ENCODE data around the gene PIK3C2A.

PIK3C2A gene

DNA sequence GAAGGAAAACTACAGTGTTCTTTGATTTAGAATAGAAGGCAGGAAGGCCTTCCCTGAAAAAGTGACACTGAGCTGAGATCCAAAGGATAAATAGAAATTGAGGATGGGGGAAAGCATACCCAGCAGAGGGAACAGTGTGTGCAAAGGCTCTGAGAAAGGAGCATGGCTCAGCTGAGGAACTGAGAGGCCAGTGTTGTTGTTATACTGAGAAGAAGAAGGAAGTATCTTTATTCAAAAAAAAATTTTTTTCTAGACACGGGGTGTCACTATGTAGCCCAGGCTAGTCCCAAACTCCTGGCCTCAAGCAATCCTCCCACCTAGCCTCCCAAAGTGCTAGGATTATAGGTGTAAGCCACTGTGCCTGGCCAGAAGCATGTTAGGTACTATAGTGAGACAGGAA, 3.5 kb upstream of the PIK3C2A start:
- Histone ChIP-seq H3K27me3 (ENCODE audit: insufficient read depth, low read length) (no peaks in the 10 kb centered on the region), H3K4me3 (ENCODE audit: low read length) (no peak overlapping the region), H3K9ac (ENCODE audit: low read depth, low read length) (no peak overlapping the region), H3K9me3 (ENCODE audit: insufficient read depth, low read depth, low read length) (peaks cover 9% of the 10 kb centered on the region; the same call in 1 of the 2 replicates), H3K27ac (ENCODE audit: low read depth, low read length) (no peak overlapping the region), H3K36me3 (ENCODE audit: insufficient read depth, low read length) (peaks cover 11% of the 10 kb centered on the region; the same call in 1 of the 2 replicates), H3K4me1 (ENCODE audit: insufficient read depth, low read length) (peaks cover 11% of the 10 kb centered on the region; the same call in 1 of the 2 replicates)
- WGBS = 100% methylated on average over 1 of the region's 1 CpG

- H3K27ac ChIP-seq (ENCODE audit: low read depth, low read length) = no peak overlapping the region
- WGBS = 93% methylated on average over 1 of the region's 1 CpG
- H3K4me1 ChIP-seq (ENCODE audit: insufficient read depth, low read length) = peaks cover 13% of the 10 kb centered on the region; the same call in 1 of the 2 replicates
- H3K9ac ChIP-seq (ENCODE audit: low read depth, low read length) = peak overlapping the region; percentile 14; the same call in 1 of the 2 replicates
- peaks cover 16% of the 10 kb centered on the region for H3K36me3 ChIP-seq (ENCODE audit: insufficient read depth, low read length)
- no peaks in the 10 kb centered on the region for H3K27me3 ChIP-seq (ENCODE audit: insufficient read depth, low read length)
- peak overlapping the region; percentile 95 for H3K4me3 ChIP-seq (ENCODE audit: low read length)
- H3K9me3 ChIP-seq (ENCODE audit: insufficient read depth, low read depth, low read length) = peaks cover 9% of the 10 kb centered on the region; the same call in 1 of the 2 replicates
Observed at GRCh38 chr11:17209939-17210245, 2.1 kb upstream of the PIK3C2A start.

DNA sequence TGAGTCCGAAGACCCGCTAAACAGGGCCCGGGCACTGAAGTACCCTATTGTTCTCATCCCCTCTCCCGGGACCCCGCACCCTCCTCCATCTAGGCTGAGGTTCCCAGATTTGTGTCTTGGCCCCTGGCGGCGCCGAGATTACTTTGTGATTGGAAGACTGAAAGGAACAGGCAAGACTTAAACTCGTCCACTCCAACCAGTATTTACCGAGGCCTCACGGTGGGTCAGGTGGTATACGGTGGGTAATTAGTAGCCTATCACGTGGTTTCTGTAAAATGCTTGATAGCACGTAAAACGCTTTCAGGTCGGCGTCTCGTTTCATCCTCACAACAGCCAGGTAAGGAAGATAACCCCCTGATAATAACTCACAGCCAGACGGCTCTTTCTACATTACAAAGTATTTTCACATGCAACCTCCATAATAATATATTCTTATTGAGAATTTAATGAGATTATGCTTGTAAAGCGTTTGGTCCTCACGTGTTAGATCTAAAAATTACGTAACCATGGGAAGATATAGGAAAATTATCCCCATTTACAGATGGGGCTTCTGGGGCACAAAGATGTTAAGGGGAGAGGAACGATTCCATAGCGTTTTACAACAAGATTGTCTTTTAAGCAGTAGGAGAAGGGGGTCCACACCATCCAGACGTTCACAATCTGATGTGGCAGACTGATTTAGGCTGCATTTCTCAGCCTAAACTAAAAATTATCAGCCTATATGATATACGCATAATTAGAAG, 642 bp upstream of the PIK3C2A start:
- no peaks in the 10 kb centered on the region for H3K9me3 ChIP-seq (ENCODE audit: insufficient read depth, low read depth, low read length)
- peak overlapping the region; percentile 95 for H3K4me3 ChIP-seq (ENCODE audit: low read length)
- peak overlapping the region; percentile 95 for H3K27ac ChIP-seq (ENCODE audit: low read depth, low read length)
- H3K27me3 ChIP-seq (ENCODE audit: insufficient read depth, low read length) = no peaks in the 10 kb centered on the region
- H3K4me1 ChIP-seq (ENCODE audit: insufficient read depth, low read length) = peaks cover 13% of the 10 kb centered on the region; the same call in 1 of the 2 replicates
- peak overlapping the region; percentile 91 for H3K9ac ChIP-seq (ENCODE audit: low read depth, low read length)
- peaks cover 16% of the 10 kb centered on the region for H3K36me3 ChIP-seq (ENCODE audit: insufficient read depth, low read length)
- 6% methylated on average over 20 of the region's 26 CpGs for WGBS

DNA sequence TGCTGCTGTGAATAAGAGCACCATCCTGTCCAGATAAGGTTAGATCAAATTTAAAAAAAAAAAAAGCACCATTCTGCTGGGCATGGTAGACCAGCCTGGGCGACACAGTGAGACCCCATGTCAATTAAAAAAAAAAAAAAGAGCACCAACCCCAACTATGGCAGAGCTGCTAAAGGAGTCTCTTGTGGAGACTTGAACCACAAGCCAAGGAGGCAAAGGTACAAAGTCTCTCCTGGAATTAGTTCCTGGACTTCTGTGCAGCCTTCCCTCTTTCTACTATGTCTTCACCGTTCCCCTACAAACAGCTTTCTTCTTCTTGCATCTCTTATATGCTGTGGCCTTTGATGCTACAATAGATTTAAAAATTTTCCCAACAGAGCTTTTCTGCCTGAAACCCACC, 1.3 kb downstream of the PIK3C2A start:
- no peaks in the 10 kb centered on the region for H3K9me3 ChIP-seq (ENCODE audit: insufficient read depth, low read depth, low read length)
- H3K27me3 ChIP-seq (ENCODE audit: insufficient read depth, low read length) = no peaks in the 10 kb centered on the region
- peaks cover 29% of the 10 kb centered on the region for H3K36me3 ChIP-seq (ENCODE audit: insufficient read depth, low read length)
- 82% methylated on average over 2 of the region's 2 CpGs for WGBS
- H3K27ac ChIP-seq (ENCODE audit: low read depth, low read length) = no peak overlapping the region
- H3K9ac ChIP-seq (ENCODE audit: low read depth, low read length) = peak overlapping the region; percentile 91; the same call in 1 of the 2 replicates
- peaks cover 13% of the 10 kb centered on the region; the same call in 1 of the 2 replicates for H3K4me1 ChIP-seq (ENCODE audit: insufficient read depth, low read length)
- peak overlapping the region; percentile 95 for H3K4me3 ChIP-seq (ENCODE audit: low read length)

- H3K9ac ChIP-seq (ENCODE audit: low read depth, low read length) = no peak overlapping the region
- no peaks in the 10 kb centered on the region for H3K27me3 ChIP-seq (ENCODE audit: insufficient read depth, low read length)
- no peaks in the 10 kb centered on the region for H3K4me1 ChIP-seq (ENCODE audit: insufficient read depth, low read length)
- no peak overlapping the region for H3K27ac ChIP-seq (ENCODE audit: low read depth, low read length)
- peaks cover 23% of the 10 kb centered on the region for H3K36me3 ChIP-seq (ENCODE audit: insufficient read depth, low read length)
- H3K4me3 ChIP-seq (ENCODE audit: low read length) = no peak overlapping the region
- H3K9me3 ChIP-seq (ENCODE audit: insufficient read depth, low read depth, low read length) = no peaks in the 10 kb centered on the region
Observed at GRCh38 chr11:17197431-17197898, 10.3 kb downstream of the PIK3C2A start.

DNA sequence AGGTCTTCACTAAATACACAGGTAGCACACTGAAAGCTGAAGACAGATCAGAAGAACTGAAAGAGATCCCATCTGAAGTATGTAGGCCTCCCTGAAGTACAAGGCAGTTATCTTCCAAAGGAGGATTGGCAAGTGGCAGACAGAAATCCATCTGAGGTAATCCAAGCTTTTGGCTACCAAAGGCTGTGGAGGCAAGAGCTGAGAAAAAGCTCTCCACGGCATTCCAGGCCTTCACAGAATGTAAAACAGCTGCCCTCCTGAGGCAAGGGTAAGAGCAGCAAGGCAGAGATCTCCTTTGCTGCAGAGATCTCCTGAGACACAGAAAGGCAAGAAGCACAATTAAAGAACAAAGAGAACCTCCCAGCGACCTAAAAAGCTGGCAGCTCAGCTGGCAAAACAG, 19.1 kb downstream of the PIK3C2A start:
- no peak overlapping the region; the same call in 1 of the 2 replicates for H3K27ac ChIP-seq (ENCODE audit: low read depth, low read length)
- peaks cover 7% of the 10 kb centered on the region; the same call in 1 of the 2 replicates for H3K4me1 ChIP-seq (ENCODE audit: insufficient read depth, low read length)
- H3K9me3 ChIP-seq (ENCODE audit: insufficient read depth, low read depth, low read length) = no peaks in the 10 kb centered on the region
- H3K4me3 ChIP-seq (ENCODE audit: low read length) = no peak overlapping the region
- WGBS = 79% methylated on average over 2 of the region's 2 CpGs
- no peak overlapping the region for H3K9ac ChIP-seq (ENCODE audit: low read depth, low read length)
- H3K36me3 ChIP-seq (ENCODE audit: insufficient read depth, low read length) = peaks cover 29% of the 10 kb centered on the region
- no peaks in the 10 kb centered on the region for H3K27me3 ChIP-seq (ENCODE audit: insufficient read depth, low read length)

GRCh38 chr11:17186932-17187692, 20.7 kb downstream of the PIK3C2A start:
- Histone ChIP-seq H3K9me3 (ENCODE audit: insufficient read depth, low read depth, low read length) (no peaks in the 10 kb centered on the region), H3K4me3 (ENCODE audit: low read length) (no peak overlapping the region), H3K36me3 (ENCODE audit: insufficient read depth, low read length) (peaks cover 23% of the 10 kb centered on the region; the same call in 1 of the 2 replicates), H3K27ac (ENCODE audit: low read depth, low read length) (no peak overlapping the region), H3K27me3 (ENCODE audit: insufficient read depth, low read length) (no peaks in the 10 kb centered on the region), H3K4me1 (ENCODE audit: insufficient read depth, low read length) (peaks cover 7% of the 10 kb centered on the region; the same call in 1 of the 2 replicates), H3K9ac (ENCODE audit: low read depth, low read length) (no peak overlapping the region)
- WGBS = 94% methylated on average over 3 of the region's 3 CpGs

DNA sequence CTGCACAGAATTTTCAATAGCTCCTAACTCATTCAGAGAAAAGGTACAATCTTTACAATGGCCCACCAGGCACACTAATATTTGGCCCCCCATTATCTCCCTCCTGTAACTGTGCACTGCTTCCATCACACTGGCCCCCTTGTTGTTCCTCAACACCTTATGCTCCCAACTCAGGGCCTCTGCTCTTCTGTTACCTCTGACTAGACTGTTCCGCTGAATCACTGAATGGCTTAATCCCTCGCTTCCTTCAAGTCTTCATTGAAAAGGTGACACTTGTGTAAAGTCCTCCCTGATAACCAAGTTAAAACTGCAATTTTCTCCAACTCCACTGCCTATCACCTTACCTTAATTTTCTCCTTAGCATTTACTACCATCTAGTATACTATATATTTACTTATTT, 21.8 kb downstream of the PIK3C2A start:
- Histone ChIP-seq H3K9ac (ENCODE audit: low read depth, low read length) (no peak overlapping the region), H3K27me3 (ENCODE audit: insufficient read depth, low read length) (no peaks in the 10 kb centered on the region), H3K27ac (ENCODE audit: low read depth, low read length) (no peak overlapping the region), H3K4me1 (ENCODE audit: insufficient read depth, low read length) (peaks cover 7% of the 10 kb centered on the region; the same call in 1 of the 2 replicates), H3K36me3 (ENCODE audit: insufficient read depth, low read length) (peaks cover 13% of the 10 kb centered on the region; the same call in 1 of the 2 replicates), H3K4me3 (ENCODE audit: low read length) (no peak overlapping the region), H3K9me3 (ENCODE audit: insufficient read depth, low read depth, low read length) (no peaks in the 10 kb centered on the region)
- 94% methylated on average over 2 of the region's 2 CpGs for WGBS

DNA sequence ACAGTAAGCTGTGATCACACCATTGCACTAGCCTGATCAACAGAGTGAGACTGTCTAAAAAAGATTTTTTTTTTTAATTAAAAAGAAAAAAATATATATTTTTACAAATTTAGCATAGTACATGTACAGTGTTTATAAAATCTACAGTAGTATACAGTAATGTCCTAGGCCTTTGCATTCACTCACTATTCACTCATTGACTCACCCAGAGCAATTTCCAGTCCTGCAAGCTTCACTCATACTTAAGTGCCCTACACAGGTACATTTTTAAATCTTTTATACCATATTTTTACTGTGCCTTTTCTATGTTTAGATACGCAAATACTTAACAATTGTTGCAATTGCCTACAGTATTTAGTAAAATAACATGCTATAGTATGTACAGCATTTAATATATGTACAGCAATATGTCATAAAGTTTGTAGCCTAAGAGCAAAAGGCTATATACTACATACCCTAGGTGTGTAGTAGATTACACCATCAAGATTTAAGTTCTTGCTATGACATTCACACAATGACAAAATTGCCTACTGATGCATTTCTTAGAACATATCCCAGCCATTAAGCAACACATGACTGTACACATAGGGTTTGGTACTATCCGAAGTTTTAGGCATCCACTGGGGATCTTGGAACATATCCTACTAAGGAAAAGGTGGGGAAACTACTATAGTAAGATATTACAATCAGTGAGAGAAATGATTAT, 22.8 kb downstream of the PIK3C2A start:
- WGBS = no CpG with 5 or more reads among the region's 2 CpGs

DNA sequence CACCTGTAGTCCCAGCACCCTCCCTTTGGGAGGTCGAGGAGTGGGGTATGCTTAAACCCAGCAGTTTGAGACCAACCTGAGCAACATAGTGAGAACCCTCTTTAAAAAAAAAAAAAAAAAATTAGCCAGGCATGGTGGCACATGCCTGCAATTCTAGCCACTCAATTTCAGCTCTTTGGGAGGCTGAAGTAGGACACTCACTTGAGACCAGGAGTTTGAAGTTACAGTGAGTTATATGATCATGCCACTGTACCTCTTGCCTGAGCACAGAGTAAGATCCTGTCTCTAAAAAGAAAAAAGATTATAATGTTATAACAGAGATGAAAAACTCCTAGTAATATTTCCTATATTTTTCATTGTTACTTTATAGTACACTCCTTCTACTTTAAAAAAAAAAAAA, 23.9 kb downstream of the PIK3C2A start:
- no peaks in the 10 kb centered on the region for H3K9me3 ChIP-seq (ENCODE audit: insufficient read depth, low read depth, low read length)
- no peak overlapping the region for H3K27ac ChIP-seq (ENCODE audit: low read depth, low read length)
- H3K36me3 ChIP-seq (ENCODE audit: insufficient read depth, low read length) = peaks cover 8% of the 10 kb centered on the region; the same call in 1 of the 2 replicates
- no peak overlapping the region for H3K4me3 ChIP-seq (ENCODE audit: low read length)
- H3K27me3 ChIP-seq (ENCODE audit: insufficient read depth, low read length) = no peaks in the 10 kb centered on the region
- H3K9ac ChIP-seq (ENCODE audit: low read depth, low read length) = no peak overlapping the region
- H3K4me1 ChIP-seq (ENCODE audit: insufficient read depth, low read length) = peaks cover 4% of the 10 kb centered on the region; the same call in 1 of the 2 replicates
- WGBS = 92% methylated on average over 1 of the region's 1 CpG

More for the DNA sequence above, 22.8 kb downstream of the PIK3C2A start:
- Histone ChIP-seq H3K4me1 (ENCODE audit: insufficient read depth, low read length) (peaks cover 7% of the 10 kb centered on the region; the same call in 1 of the 2 replicates), H3K4me3 (ENCODE audit: low read length) (no peak overlapping the region), H3K9me3 (ENCODE audit: insufficient read depth, low read depth, low read length) (no peaks in the 10 kb centered on the region), H3K9ac (ENCODE audit: low read depth, low read length) (no peak overlapping the region), H3K36me3 (ENCODE audit: insufficient read depth, low read length) (peaks cover 8% of the 10 kb centered on the region; the same call in 1 of the 2 replicates), H3K27ac (ENCODE audit: low read depth, low read length) (no peak overlapping the region), H3K27me3 (ENCODE audit: insufficient read depth, low read length) (no peaks in the 10 kb centered on the region)

All from HUES64 (cell line).